ENCODE data around the gene TRMT112.
A peak's percentile ranks its signal among the peaks of the same experiment; 100 is the strongest.

TRMT112 gene

DNA sequence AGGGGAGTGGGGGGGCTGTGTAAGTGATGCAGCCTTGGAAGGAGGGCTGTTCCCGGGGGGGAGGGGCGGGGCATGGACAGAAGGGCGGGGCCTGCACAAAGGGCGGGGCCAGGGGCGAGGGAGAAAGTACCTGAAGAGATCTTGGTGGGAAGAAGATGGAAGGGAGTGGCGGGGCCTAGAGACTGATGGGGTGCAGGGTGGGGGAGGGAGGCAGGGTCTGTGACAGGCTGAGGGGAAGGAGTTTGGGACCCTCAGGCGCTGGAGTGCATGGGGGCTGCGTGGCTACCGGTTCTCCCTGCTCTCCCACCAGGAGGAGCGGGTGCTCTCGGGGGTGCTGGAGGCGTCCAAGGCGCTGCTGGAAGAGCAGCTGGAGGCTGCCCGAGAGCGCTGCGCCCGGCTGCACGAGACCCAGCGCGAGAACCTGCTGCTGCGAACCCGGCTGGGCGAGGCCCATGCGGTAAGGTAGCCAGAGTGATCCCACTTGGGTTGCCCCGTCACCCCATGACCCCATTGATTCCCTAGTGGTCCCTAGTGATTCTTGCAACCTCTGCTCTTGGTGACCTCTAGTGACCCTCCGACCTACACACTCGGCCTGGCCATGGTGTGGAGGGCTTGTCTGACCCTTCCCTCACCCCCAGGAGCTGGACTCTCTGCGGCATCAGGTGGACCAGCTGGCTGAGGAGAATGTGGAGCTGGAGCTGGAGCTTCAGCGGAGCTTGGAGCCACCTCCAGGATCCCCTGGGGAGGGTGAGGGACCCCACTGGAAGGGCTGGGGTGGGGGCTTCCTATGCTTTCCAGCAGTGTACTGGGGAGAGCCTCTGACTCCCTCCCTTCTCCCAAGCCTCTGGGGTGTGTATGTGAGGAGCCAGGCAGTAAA is 25.7 kb upstream of the TRMT112 start:
- TF ChIP-seq GATA1 (IDR thresholded peaks at IDR 0.05; ENCODE audit: low read depth, low read length) (no peak), POLR2A (IDR thresholded peaks at IDR 0.05; ENCODE audit: low read length) (no peak)

DNA sequence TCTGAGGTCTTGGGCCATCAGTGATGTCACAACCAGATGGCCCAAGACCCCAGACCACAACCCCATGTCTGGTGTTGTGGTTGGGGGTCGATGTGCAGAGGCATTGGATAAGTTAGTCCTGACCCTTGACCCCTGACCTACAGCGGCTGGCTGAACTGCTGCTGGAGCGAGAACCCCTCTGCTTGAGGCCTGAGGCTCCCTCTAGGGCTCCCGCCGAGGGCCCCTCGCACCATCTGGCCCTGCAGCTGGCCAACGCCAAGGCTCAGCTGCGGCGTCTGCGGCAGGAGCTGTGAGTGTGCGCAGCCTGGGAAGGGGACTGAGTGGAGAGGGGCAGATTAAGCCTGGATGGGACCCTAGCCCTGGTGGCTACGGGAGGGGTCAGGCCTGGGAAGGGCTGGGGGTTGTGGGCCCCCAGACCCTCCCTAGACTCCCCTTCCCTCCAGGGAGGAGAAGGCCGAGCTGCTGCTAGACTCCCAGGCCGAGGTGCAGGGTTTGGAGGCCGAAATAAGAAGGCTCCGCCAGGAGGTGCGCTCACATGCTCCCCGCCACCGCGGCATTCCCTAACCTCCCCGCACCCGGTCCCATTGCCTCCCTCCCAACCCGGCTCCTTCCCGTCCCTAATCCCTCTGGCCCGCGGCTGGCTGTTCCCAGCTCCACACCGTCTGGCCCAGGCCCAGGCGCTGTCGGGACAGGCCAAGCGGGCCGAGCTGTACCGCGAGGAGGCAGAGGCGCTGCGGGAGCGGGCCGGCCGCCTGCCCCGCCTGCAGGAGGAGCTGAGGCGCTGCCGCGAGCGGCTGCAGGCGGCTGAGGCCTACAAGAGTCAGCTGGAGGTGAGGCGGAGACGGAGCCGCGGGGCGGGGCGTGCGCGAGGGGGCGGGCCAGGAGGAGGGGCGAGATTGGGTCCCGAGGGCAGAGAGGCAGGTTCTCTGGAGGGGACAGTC is 24.8 kb upstream of the TRMT112 start:
- TF ChIP-seq POLR2A (IDR thresholded peaks at IDR 0.05; ENCODE audit: low read length) (peak; percentile 60), GATA1 (IDR thresholded peaks at IDR 0.05; ENCODE audit: low read depth, low read length) (no peak)
- DNase-seq: peak; percentile 95 to 97

More for the DNA sequence above, 25.7 kb upstream of the TRMT112 start:
- no peak for DNase-seq

DNA sequence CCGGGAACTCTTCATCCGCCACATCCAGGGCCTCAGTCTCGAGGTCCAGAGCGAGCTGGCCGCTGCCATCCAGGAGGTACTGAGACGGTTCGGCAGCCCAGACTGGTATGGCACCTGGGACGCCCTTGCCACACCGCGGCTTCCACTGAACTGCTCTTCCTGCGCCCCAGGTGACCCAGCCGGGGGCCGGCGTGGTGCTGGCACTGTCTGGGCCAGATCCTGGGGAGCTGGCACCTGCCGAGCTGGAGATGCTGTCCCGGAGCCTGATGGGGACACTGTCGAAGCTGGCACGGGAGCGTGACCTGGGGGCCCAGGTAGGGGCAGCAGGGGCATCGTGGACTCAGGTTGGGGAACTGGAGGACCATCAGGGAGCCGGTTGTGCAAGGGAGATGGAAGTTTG is 24.1 kb upstream of the TRMT112 start:
- no peak for DNase-seq
- TF ChIP-seq GATA1 (IDR thresholded peaks at IDR 0.05; ENCODE audit: low read depth, low read length) (no peak), POLR2A (IDR thresholded peaks at IDR 0.05; ENCODE audit: low read length) (no peak)

DNA sequence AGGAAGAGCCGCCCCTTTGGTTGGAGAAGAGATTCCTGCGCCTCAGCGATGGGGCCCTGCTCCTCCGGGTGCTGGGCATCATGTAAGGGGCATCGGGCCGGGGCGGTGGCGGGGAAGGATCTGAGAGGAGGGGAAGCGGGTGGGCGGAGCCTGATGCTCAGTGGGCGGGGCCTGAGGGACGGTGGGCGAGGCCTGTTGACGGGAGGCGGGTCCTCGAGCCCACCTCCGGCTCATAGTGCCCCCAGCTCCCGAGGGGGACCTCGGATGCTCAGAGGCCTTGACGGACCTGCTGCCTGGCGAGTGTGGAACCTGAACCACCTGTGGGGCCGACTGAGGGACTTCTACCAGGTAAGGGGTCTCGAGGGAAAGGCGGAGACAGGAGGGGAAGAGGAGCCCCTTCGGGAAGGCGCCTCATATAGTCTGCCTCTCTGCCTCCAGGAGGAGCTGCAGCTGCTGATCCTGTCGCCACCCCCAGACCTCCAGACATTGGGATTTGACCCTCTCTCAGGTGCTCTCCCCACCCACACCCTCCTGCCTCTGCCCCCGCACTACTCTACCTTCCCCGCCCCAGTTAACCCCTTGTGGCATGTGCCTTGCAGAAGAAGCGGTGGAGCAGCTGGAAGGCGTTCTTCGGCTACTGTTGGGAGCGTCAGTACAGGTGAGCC is 23.4 kb upstream of the TRMT112 start:
- TF ChIP-seq POLR2A (IDR thresholded peaks at IDR 0.05; ENCODE audit: low read length) (peak; percentile 43), GATA1 (IDR thresholded peaks at IDR 0.05; ENCODE audit: low read depth, low read length) (no peak)
- peak; percentile 71 to 84 for DNase-seq

DNA sequence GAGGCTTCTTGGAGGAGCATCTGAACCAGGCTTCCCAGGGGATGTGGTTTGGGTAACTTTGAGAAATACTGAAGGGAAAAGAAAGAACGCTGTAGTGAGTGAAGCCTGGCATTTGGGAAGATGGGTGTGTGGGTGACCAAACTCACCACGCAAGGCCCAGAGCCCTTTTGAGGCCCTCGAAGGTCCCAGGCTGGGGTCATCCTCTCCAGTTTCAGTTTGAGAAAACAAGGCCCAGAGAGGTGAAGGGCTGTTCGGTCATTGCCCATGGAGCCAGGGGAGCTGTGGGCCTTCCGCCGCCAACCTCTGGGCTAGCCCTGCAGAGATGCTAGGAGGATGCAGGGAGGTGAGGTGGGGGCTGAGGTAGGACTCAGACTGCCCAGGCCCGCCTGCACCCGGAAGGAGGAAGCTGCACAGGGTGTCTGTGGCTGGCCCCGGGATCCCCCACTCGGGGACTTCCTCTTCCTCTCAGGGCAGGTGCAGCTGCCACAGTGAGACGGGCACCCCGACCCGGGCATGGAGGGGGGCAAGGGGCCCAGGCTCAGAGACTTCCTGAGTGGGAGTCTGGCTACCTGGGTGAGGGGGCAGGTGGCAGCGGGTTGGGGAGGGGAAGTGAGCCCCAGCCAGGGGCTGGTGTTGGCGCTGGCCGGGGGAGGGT is 22.5 kb upstream of the TRMT112 start, which contains the start of gene CCDC88B:
TSS of gene CCDC88B (plus strand) at position 451 of the 655 bp plus-strand sequence. CDS start at position 514, 63 bp downstream.
- TF ChIP-seq GATA1 (IDR thresholded peaks at IDR 0.05; ENCODE audit: low read depth, low read length): no peak
- TF ChIP-seq POLR2A (IDR thresholded peaks at IDR 0.05; ENCODE audit: low read length): no peak
- DNase-seq: no peak

- DNase-seq: peak in 1 of 2 experiments; percentile 57
- TF ChIP-seq GATA1 (IDR thresholded peaks at IDR 0.05; ENCODE audit: low read depth, low read length): no peak
- TF ChIP-seq POLR2A (IDR thresholded peaks at IDR 0.05; ENCODE audit: low read length): no peak
These were observed 21.9 kb upstream of the TRMT112 start for GRCh38 chr11:64339286-64339685.

- no peak for TF ChIP-seq GATA1 (IDR thresholded peaks at IDR 0.05; ENCODE audit: low read depth, low read length)
- no peak for TF ChIP-seq POLR2A (IDR thresholded peaks at IDR 0.05; ENCODE audit: low read length)
- DNase-seq: no peak
These were observed 21.4 kb upstream of the TRMT112 start for GRCh38 chr11:64338716-64339115.

GRCh38 chr11:64337538-64338249 is 20.3 kb upstream of the TRMT112 start:
- DNase-seq: peak in 1 of 2 experiments; percentile 66
- no peak for TF ChIP-seq POLR2A (IDR thresholded peaks at IDR 0.05; ENCODE audit: low read length)
- no peak for TF ChIP-seq GATA1 (IDR thresholded peaks at IDR 0.05; ENCODE audit: low read depth, low read length)

DNA sequence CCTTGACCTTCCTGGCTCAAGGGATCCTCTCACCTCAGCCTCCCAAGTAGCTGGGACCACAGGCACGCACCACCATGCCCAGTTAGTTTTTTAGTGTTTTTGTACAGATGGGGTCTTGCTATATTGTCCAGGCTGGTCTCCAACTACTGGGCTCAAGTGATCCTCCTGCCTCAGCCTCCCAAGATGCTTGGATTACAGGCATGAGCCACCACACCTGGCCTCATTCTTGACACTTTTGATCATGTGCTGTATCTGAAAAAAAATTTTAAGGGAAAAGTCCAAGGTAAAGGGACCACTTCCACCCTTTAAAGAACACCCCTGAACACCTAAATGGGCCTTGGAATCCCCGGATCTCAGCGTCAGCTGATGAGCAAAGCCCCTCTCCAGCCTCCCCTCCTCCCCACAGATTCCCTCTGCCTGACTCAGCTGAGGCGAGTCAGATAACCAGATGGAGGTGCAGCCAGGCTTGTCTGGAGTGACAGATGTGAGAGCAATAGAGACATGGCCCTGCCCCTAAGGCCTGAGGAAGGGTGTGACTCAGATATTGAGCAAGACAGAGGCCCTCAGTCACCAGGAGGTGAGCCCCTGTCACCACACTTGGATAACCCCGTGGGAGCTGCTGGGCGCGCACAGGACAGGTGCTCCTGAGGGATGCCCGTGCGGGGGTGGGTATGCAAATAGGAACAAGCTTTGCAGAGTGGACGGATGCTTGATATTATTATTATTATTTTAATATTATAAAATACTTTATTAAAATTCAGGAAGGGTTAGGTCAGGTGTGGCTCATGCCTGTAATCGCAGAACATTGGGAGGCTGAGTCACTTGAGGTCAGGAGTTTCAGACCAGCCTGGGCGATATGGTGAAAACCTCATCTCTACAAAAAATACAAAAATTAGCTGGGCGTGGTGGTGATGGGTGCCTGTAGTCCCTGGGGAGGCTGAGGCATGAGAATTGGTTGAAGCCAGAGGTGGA is 17.7 kb upstream of the TRMT112 start:
- DNase-seq: peak; percentile 98 to 100

DNA sequence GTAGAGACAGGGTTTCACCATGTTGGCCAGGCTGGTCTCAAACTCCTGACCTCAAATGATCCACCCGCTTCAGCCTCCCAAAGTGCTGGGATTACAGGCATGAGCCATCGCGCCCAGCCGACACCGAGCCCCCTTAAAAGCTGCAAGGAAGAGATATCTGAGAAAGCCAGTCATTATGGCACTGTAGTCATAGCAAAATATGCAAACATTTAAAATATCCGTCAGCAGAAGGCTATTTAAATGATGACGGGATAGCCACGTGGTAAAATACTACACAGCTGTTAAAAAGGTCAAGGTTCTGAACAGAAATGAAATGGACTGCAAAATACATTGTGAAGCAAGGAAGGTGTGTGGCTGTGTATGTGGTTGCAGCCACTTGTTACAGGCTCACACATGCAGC is 16.2 kb upstream of the TRMT112 start:
- TF ChIP-seq POLR2A (IDR thresholded peaks at IDR 0.05; ENCODE audit: low read length) (no peak), GATA1 (IDR thresholded peaks at IDR 0.05; ENCODE audit: low read depth, low read length) (no peak)
- DNase-seq: peak; percentile 67 to 84

More for the DNA sequence above, 17.7 kb upstream of the TRMT112 start:
- TF ChIP-seq GATA1 (IDR thresholded peaks at IDR 0.05; ENCODE audit: low read depth, low read length): peak; percentile 83
- TF ChIP-seq POLR2A (IDR thresholded peaks at IDR 0.05; ENCODE audit: low read length): peak; percentile 46
